ENCODE measurements around the gene KCNQ1.

KCNQ1 gene

GRCh38 chr11:2431395-2431794 is 13.4 kb upstream of the KCNQ1 start:
- DNase-seq (ENCODE audit: extremely low read depth, insufficient read length), result no peak
- H3K4me3 ChIP-seq (replicated peaks; ENCODE audit: low read depth, low read length), result no peak overlapping the region
- TF ChIP-seq CTCF (IDR thresholded peaks at IDR 0.05; ENCODE audit: insufficient read depth, low read length, poor library complexity, severe bottlenecking), result no peak
- H3K36me3 ChIP-seq (ENCODE audit: control insufficient read depth, insufficient read depth, low read length), result no peaks in the 10 kb centered on the region
- no peaks in the 10 kb centered on the region for H3K27me3 ChIP-seq (replicated peaks; ENCODE audit: control insufficient read depth, insufficient read depth, low read length)

GRCh38 chr11:2432171-2432621 is 12.6 kb upstream of the KCNQ1 start:
- Histone ChIP-seq H3K27me3 (replicated peaks; ENCODE audit: control insufficient read depth, insufficient read depth, low read length) (no peaks in the 10 kb centered on the region), H3K4me3 (replicated peaks; ENCODE audit: low read depth, low read length) (no peak overlapping the region), H3K36me3 (ENCODE audit: control insufficient read depth, insufficient read depth, low read length) (no peaks in the 10 kb centered on the region)
- peak; percentile 0 for DNase-seq (ENCODE audit: extremely low read depth, insufficient read length)
- TF ChIP-seq CTCF (IDR thresholded peaks at IDR 0.05; ENCODE audit: insufficient read depth, low read length, poor library complexity, severe bottlenecking), result no peak

- DNase-seq (ENCODE audit: extremely low read depth, insufficient read length), result peak; percentile 1
- no peak for TF ChIP-seq CTCF (IDR thresholded peaks at IDR 0.05; ENCODE audit: insufficient read depth, low read length, poor library complexity, severe bottlenecking)
- Histone ChIP-seq H3K36me3 (ENCODE audit: control insufficient read depth, insufficient read depth, low read length) (no peaks in the 10 kb centered on the region), H3K27me3 (replicated peaks; ENCODE audit: control insufficient read depth, insufficient read depth, low read length) (no peaks in the 10 kb centered on the region), H3K4me3 (replicated peaks; ENCODE audit: low read depth, low read length) (no peak overlapping the region)
These were observed 12.2 kb upstream of the KCNQ1 start for GRCh38 chr11:2432628-2433071.

DNA sequence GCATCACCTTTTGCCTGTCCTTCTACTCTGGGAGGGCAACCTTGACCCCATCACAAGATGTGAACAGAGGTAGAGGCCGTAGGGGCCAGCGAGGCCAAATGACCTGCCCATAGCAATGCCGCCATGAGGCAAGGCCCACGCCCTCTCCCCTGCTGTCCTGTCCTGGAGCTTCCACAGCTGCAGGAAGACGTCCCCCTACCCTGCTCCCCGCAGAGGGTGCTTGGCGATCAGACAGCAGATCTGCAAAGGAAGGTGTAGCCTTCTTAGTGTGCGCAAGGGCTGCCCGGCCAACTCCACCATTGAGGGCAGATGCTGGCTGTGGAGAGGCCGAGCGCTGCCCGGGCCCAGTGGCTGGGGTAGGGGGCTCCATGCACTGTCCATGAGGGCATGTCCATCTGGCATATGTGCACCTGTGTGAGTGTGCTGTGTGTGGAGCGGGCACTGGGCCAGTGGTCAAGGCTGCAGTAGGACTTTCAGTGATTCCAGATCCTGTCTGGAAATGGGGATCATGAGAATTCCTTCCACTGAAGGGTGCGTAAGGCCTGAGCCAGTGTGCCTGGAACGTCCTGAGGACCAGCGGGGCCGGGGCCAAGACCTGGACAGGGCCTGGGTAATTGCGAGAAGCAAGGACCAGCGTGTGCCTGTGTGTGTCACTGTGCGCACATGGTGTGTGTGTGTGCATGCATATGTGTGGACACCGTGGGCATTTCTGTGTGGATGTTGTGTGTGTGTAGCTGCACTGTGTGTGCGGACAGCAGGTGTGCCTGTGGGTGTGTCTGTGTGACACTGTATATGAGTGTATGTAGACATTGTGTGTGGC is 11.5 kb upstream of the KCNQ1 start:
- DNase-seq (ENCODE audit: extremely low read depth, insufficient read length), result peak; percentile 3

DNA sequence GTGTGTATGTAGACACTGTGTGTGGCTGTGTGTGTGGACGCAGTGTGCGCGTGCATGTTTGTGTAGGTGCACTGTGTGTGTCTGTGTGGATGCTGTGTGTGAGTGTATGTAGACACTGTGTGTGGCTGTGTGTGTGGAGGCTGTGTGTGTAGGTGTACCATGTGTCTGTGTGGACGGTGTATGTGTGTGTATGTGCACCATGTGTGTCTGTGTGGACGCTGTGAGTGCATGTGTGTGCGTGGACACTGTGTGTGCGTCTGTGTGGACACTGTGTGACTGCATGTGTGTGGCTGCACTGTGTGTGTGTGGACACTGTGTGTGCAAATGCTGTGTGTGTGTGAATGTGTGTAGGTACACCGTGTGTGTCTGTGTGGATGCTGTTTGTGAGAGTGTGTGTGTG is 10.8 kb upstream of the KCNQ1 start:
- DNase-seq (ENCODE audit: extremely low read depth, insufficient read length), result peak; percentile 4
- no peak overlapping the region for H3K4me3 ChIP-seq (replicated peaks; ENCODE audit: low read depth, low read length)
- no peaks in the 10 kb centered on the region for H3K36me3 ChIP-seq (ENCODE audit: control insufficient read depth, insufficient read depth, low read length)
- no peaks in the 10 kb centered on the region for H3K27me3 ChIP-seq (replicated peaks; ENCODE audit: control insufficient read depth, insufficient read depth, low read length)
- TF ChIP-seq CTCF (IDR thresholded peaks at IDR 0.05; ENCODE audit: insufficient read depth, low read length, poor library complexity, severe bottlenecking), result no peak

More for the DNA sequence above, 11.5 kb upstream of the KCNQ1 start:
- Histone ChIP-seq H3K4me3 (replicated peaks; ENCODE audit: low read depth, low read length) (no peak overlapping the region), H3K36me3 (ENCODE audit: control insufficient read depth, insufficient read depth, low read length) (no peaks in the 10 kb centered on the region), H3K27me3 (replicated peaks; ENCODE audit: control insufficient read depth, insufficient read depth, low read length) (no peaks in the 10 kb centered on the region)
- no peak for TF ChIP-seq CTCF (IDR thresholded peaks at IDR 0.05; ENCODE audit: insufficient read depth, low read length, poor library complexity, severe bottlenecking)

Data from GM06990 (cell line).